Activated B cell treated with CpG ODN at 0.5 μM for 24 hours (primary cell): ENCODE data around the gene ELAVL4. TPM values are rescaled to one million over a fixed set of nuclear protein-coding genes. Genes with fewer than 3 reads are reported as not detected.

Source experiments
- ATAC-seq: fragments of 200-7000 bp; cut with Tn5 transposase; one replicate; pipeline ENCODE4 v1.10.0; 2021; ENCODE audit warnings: low read depth, mild to moderate bottlenecking, moderate library complexity
- CTCF ChIA-PET: fragments of 350-600 bp; sonication (Branson Sonifier 250); formaldehyde crosslinking; loops from one replicate; lab custom pipeline; 2021; ENCODE audit warnings: antibody characterized with exemption; lab: Charles Lee
- POLR2A ChIA-PET: fragments of 350-600 bp; sonication (Branson Sonifier 250); formaldehyde crosslinking; loops from one replicate; lab custom pipeline; 2021; ENCODE audit warnings: antibody characterized with exemption; lab: Charles Lee
- DNase-seq: peaks from one replicate; pipeline ENCODE4 v3.0.0; 2022
- H3K27ac Mint-ChIP-seq: one replicate; pipeline ENCODE4 v1.8.0; 2020; ENCODE audit warnings: mixed read lengths
- H3K27me3 Mint-ChIP-seq: one replicate; pipeline ENCODE4 v1.8.0; 2021; ENCODE audit warnings: mixed read lengths
- H3K36me3 Mint-ChIP-seq: one replicate; pipeline ENCODE4 v1.8.0; 2021; ENCODE audit warnings: low read depth, mixed read lengths
- H3K4me1 Mint-ChIP-seq: one replicate; pipeline ENCODE4 v1.8.0; 2021; ENCODE audit warnings: mixed read lengths
- H3K4me3 Mint-ChIP-seq: one replicate; pipeline ENCODE4 v1.8.0; 2020; ENCODE audit warnings: mild to moderate bottlenecking, mixed read lengths
- H3K9me3 Mint-ChIP-seq: one replicate; pipeline ENCODE4 v1.8.0; 2020; ENCODE audit warnings: mixed read lengths
- CTCF ChIP-seq: fragments of 200-600 bp; IDR thresholded peaks from one replicate; pipeline ENCODE4 v1.8.0; 2022; ENCODE audit warnings: antibody characterized with exemption, mild to moderate bottlenecking
- intact Hi-C: fragments of 100-400 bp; cut with micrococcal nuclease; formaldehyde crosslinking; loops from one replicate; pipeline ENCODE4 v1.15.1; 2024
- total RNA-seq: library from RNA; stranded (reverse); gene quantifications from 2 replicates; pipeline ENCODE4 v1.2.3, GENCODE V29; 2022

The ELAVL4 gene
- total RNA-seq: not detected in 2 replicates

GRCh38 chr1:50108497-50109059, at the start of gene ELAVL4:
TSS of gene ELAVL4 (plus strand) at chr1:50108920. CDS start at chr1:50109190, 270 bp downstream.
- CTCF ChIA-PET: no interaction called here
- no peak for TF ChIP-seq CTCF
- Mint-ChIP-seq H3K27me3 (peaks cover 52% of the 10 kb centered on the region), H3K27ac (no peak within 1 kb of the TSS), H3K36me3 (no peaks in the 10 kb centered on the region), H3K9me3 (no peaks in the 10 kb centered on the region), H3K4me1 (peaks cover 17% of the 10 kb centered on the region), H3K4me3 (no peak within 1 kb of the TSS)
- POLR2A ChIA-PET: no interaction called here
- intact Hi-C loops: no loop called here
- no peak for ATAC-seq
- DNase-seq: no peak

- no peak for TF ChIP-seq CTCF
- DNase-seq (no peak), ATAC-seq (no peak)
- Mint-ChIP-seq H3K27ac (no peak overlapping the region), H3K4me3 (no peak overlapping the region), H3K27me3 (no peaks in the 10 kb centered on the region), H3K36me3 (no peaks in the 10 kb centered on the region), H3K9me3 (no peaks in the 10 kb centered on the region), H3K4me1 (no peaks in the 10 kb centered on the region)
- intact Hi-C loops: no loop called here
- POLR2A ChIA-PET: no interaction called here
- CTCF ChIA-PET: no interaction called here
Measured at GRCh38 chr1:50060279-50060678, 48.4 kb upstream of the ELAVL4 start.

GRCh38 chr1:50066806-50067205, 41.9 kb upstream of the ELAVL4 start:
- H3K9me3 Mint-ChIP-seq: no peaks in the 10 kb centered on the region
- no peaks in the 10 kb centered on the region for H3K36me3 Mint-ChIP-seq
- ChIA-PET POLR2A (no interaction called here), CTCF (no interaction called here)
- ATAC-seq: no peak
- DNase-seq: no peak
- intact Hi-C loops: no loop called here
- no peaks in the 10 kb centered on the region for H3K27me3 Mint-ChIP-seq
- TF ChIP-seq CTCF: no peak
- no peak overlapping the region for H3K27ac Mint-ChIP-seq
- H3K4me3 Mint-ChIP-seq: no peak overlapping the region
- no peaks in the 10 kb centered on the region for H3K4me1 Mint-ChIP-seq

- no peak overlapping the region for H3K4me3 Mint-ChIP-seq
- TF ChIP-seq CTCF: no peak
- H3K27ac Mint-ChIP-seq: no peak overlapping the region
- ChIA-PET POLR2A (no interaction called here), CTCF (no interaction called here)
- ATAC-seq: no peak
- H3K36me3 Mint-ChIP-seq: no peaks in the 10 kb centered on the region
- peaks cover 2% of the 10 kb centered on the region for H3K9me3 Mint-ChIP-seq
- DNase-seq: no peak
- intact Hi-C loops: no loop called here
- H3K4me1 Mint-ChIP-seq: no peaks in the 10 kb centered on the region
- no peaks in the 10 kb centered on the region for H3K27me3 Mint-ChIP-seq
Measured at GRCh38 chr1:50074931-50075330, 33.8 kb upstream of the ELAVL4 start.

GRCh38 chr1:50077273-50077672, 31.4 kb upstream of the ELAVL4 start:
- ChIA-PET CTCF (no interaction called here), POLR2A (no interaction called here)
- ATAC-seq (no peak), DNase-seq (no peak)
- no peak for TF ChIP-seq CTCF
- Mint-ChIP-seq H3K4me1 (no peaks in the 10 kb centered on the region), H3K36me3 (no peaks in the 10 kb centered on the region), H3K27me3 (no peaks in the 10 kb centered on the region), H3K27ac (no peak overlapping the region), H3K9me3 (peaks cover 2% of the 10 kb centered on the region), H3K4me3 (no peak overlapping the region)
- intact Hi-C loops: no loop called here
